Measurements from ENCODE around the gene RNASE1. TPM values are rescaled to one million over a fixed set of nuclear protein-coding genes. Genes with fewer than 3 reads are reported as not detected.
"Not testable (repeated sequence)": the region's sequence is repeated elsewhere in the genome, so short reads cannot be mapped to it uniquely, and the experiment has no call there.

RNASE1 gene
- total RNA-seq = 148 TPM

- no peak for DNase-seq
Measured at GRCh38 chr14:20802341-20803084, at the start of gene RNASE1. TSS of gene RNASE1 (minus strand) at chr14:20802844. CDS start at chr14:20802068, 776 bp downstream.

DNA sequence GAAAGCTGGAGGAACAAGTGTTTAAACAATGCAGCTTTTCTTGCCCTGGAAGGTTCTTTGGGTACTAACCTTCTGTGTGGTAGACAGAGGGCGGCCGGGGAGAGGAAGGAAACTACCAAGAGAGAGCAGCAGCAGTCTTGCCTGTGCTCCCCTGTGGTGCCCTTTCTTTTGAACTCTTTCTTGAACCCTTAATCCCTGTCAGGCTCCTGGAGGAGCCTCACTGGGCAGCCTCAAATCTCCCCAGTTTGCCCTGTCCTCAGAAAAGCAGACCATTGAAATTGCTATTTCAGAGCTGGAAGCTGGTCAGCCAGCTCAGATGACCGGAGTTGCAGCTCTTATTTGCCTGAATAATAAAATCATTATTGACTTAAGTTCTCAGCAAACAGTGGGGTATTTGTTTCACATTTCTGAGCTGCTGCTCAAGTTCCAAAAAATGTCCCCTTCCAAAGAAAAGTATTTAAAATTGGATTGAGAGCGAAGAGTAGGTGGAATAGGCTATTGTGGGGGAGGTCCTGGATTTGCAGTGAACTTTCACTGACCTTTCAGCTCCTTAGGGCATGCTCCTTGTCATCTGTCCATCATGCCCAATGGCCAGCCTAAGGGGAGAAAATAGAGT is 46.4 kb upstream of the RNASE1 start:
- no peak for DNase-seq

GRCh38 chr14:20848316-20848954 is 45.8 kb upstream of the RNASE1 start:
- DNase-seq = no peak

GRCh38 chr14:20846560-20846959 is 43.9 kb upstream of the RNASE1 start:
- no peak for DNase-seq

DNA sequence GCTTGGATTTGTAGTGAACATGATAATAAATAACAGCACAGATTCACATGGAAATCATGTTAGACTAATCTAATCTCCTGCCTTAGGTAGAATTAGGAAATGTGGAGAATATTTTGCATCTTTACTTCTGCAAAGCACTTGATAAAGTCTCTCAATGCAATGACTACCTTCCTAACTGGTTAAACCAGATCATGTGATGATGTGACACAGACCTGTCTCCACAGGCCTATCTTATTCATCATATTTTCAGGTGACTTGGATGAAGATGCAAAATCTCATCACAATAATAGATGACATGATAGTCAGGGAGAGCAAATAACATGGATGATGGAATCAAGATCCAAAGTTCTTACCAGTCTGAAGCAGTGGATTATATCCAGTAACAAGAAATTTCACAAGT is 38.5 kb upstream of the RNASE1 start:
- DNase-seq = no peak

DNA sequence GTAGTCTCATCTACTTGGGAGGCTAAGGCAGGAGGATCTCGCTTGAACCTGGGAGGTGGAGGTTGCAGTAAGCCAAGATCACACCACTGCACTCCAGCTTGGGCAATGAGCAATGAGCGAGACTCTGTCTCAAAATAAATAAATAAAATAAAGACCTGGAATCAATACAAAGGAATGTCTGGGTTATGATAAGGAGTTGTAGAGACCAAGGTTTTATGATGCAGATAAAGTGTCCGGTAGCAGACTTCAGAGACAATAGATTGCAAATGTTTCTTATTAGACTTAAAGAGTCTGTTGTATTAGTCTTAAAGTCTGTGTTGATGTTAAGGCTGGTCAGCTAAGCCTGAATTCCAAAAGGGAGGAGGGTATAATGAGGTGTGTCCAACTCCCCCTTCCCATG is 35.2 kb upstream of the RNASE1 start:
- no peak for DNase-seq

GRCh38 chr14:20836668-20837338 is 34.2 kb upstream of the RNASE1 start:
- DNase-seq = no peak

- no peak for DNase-seq
Measured at GRCh38 chr14:20834899-20835298, 32.3 kb upstream of the RNASE1 start.

- no peak for DNase-seq
Measured at GRCh38 chr14:20830831-20831230, 28.2 kb upstream of the RNASE1 start.

DNA sequence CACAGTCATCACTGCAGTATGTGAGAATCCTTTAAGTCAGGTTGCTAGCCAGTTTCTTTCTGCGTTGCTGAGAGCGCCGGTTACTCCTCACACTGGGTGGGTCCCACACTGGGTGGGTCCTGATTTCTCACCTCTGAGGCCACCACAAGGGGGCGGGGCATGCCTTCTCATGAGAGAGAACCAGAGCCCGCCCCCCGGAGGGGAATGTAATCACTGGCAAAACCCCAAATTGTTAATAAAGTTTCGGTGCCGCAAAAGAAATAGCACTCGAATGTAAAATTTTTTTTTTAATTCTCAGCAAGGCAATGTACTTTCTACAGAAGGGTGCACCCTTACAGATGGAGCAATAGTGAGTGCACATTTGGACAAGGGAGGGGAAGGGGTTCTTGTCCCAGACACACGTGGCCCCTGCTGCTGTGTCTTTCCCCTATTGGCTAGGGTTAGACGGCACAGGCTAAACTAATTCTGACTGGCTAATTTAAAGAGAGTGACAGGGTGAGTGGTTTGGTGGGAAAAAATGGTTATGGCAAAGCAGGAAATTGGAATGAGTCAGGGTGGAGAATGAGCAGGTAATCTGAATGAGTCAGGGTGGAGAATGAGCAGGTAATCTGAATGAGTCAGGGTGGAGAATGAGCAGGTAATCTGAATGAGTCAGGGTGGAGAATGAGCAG is 25.5 kb upstream of the RNASE1 start:
- not testable (repeated sequence) for DNase-seq

DNA sequence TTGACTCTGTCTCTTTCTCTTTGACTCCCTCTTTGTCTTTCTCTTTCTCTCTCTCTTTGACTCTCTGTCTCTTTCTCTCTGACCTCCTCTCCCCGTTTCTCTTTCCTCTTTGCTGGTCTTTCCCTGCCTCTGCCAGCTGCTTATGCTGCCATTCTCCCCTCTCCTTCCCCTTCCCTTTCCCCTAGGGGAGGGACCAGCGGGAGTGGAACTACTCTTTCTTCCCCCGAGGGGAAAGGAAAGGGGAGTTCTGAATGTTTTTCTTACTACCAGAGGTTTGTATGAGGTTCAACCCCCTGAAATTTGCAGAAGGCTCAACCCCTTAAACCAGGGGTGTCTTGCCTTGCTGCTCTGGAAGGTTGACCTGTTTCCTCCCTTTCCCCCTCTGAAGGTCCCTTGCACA is 24.7 kb upstream of the RNASE1 start:
- no peak for DNase-seq

GRCh38 chr14:20826666-20827065 is 24.0 kb upstream of the RNASE1 start:
- not testable (repeated sequence) for DNase-seq

GRCh38 chr14:20823859-20824258 is 21.2 kb upstream of the RNASE1 start:
- DNase-seq = no peak

GRCh38 chr14:20821521-20822108 is 19.0 kb upstream of the RNASE1 start:
- DNase-seq = not testable (repeated sequence)

GRCh38 chr14:20820063-20820904 is 17.6 kb upstream of the RNASE1 start:
- DNase-seq = no peak

- no peak for DNase-seq
Measured at GRCh38 chr14:20818861-20819260, 16.2 kb upstream of the RNASE1 start.

- not testable (repeated sequence) for DNase-seq
Measured at GRCh38 chr14:20815946-20816345, 13.3 kb upstream of the RNASE1 start.

DNA sequence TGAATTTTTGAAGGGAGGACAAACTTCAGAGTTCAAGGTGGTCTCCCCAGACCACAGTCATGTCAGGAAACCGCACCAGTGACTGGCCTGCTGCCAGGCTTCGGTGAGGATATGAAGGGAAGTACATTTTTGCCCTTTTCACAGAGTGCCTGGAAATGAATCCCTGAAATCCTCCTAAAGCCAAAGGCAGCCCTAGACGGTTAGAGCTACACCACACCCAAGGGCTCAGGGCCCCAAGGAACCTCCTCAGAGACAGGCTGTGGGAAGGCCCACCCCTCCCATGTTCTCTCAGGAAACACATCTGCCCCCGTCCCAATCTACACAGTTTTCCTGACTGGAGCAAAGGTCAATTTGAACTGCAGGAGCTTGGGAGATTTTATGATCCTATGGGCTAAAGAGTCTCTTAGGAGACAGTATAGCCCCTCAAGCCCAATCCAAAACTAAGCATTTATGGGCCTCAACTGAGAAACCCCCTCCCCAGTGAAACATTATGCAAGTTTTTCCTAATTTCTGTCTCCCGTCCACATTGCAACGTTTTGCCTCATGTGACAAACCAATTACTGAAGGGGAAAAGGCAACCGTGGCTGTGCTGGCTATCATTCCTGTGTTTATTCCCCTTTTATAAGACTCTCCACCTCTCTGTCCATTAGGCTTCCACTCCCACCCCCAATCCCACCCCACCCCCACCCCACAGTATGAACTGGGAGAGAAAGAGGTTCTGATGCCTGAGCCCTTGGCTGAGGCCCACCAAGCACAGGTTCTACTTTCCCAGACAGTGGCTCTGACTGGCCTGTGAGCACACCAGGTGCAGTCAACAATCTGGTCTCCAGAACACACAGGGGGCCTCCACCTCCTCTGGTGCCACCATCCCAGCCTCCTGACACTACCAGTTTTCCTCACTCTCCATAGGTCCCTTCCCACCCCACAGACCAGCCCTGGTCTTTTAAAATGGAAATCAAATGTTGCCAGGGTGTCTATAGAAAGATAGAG is 9.6 kb upstream of the RNASE1 start:
- no peak for DNase-seq

DNA sequence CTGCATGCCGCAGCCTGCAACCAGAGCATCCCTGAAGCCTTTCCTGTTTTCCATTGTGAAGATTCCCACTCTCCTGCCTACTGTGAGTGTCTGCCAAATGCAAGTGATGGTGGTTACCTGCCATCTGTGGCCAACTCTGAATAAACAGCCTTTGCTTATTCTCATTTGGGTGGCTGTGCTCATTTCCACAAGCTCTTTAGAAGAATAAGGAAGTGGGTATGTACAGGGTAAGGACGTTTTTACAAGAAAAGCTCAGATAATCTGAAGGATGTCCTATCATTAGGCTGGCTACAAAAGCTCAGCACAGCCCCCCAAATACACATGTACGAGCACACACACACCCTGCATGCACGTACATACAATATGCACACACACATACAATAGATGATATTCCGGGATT is 7.3 kb upstream of the RNASE1 start:
- no peak for DNase-seq

GRCh38 chr14:20808162-20808483 is 5.5 kb upstream of the RNASE1 start:
- DNase-seq = peak; percentile 4
